Activated CD4-positive, alpha-beta T cell treated with anti-CD3 and anti-CD28 coated beads, Interleukin-2, Interleukin-4, amounts not matched to agents 100 ng/mL and 50 ng/mL, durations not matched to agents 16 hours and 8 hours (primary cell): ENCODE data around the gene ARHGEF28.
A peak's percentile ranks its signal among the peaks of the same experiment; 100 is the strongest.

Source experiments
- DNase-seq: peaks from one replicate; pipeline ENCODE4 v3.0.0-alpha.2; 2020; ENCODE audit warnings: low spot score

Gene ARHGEF28

DNA sequence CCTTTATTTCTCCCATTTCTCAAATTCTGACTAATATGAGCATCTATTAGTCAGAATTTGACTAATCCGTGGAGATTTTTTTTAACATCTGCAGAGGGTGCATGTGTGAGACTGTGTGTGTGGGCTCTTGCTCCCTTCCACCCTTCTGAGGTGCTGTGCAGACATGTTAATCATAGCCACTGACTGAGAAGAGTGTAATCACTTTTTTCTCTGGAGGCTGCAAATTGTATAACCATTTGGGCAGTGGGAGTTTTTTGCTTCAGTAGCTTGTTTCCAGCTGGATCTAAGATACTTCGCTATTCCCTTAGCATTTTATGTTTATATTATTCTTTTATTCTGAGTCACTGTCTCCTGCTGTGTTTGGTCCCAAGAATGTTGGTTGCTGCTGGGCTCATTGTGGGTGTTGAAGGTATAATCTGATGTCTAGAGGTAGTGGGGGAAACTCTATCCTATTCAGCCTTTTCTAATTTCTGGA, 66.2 kb downstream of the ARHGEF28 start:
- peak; percentile 9 for DNase-seq

GRCh38 chr5:73692981-73693380, 67.0 kb downstream of the ARHGEF28 start:
- DNase-seq, result no peak

GRCh38 chr5:73693573-73694061, 67.6 kb downstream of the ARHGEF28 start:
- no peak for DNase-seq

- peak; percentile 33 for DNase-seq
These were observed 68.1 kb downstream of the ARHGEF28 start for GRCh38 chr5:73694089-73694488.

DNA sequence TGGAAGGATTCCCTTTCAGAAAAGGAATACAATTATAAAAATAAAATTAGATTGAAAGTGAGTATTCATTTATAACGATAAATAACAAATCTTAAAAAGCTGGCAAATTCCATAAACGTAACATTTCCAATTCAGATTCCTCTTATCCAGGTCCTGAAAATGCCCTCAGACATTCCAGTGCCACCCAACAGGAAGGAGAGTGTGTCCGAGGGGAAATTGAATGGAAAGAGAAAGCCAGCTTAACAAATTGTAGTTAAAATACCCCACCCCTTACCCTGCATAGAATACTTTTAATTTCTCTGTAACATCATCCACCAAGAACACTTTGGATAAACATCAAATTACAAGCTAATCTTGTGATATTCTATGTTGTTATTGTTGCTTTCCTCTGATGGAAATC, 72.0 kb downstream of the ARHGEF28 start:
- DNase-seq, result no peak

GRCh38 chr5:73701566-73701965, 75.6 kb downstream of the ARHGEF28 start:
- DNase-seq, result no peak

- DNase-seq, result no peak
These were observed 76.5 kb downstream of the ARHGEF28 start for GRCh38 chr5:73702534-73702933.

- no peak for DNase-seq
These were observed 77.0 kb downstream of the ARHGEF28 start for GRCh38 chr5:73702951-73703350.

DNA sequence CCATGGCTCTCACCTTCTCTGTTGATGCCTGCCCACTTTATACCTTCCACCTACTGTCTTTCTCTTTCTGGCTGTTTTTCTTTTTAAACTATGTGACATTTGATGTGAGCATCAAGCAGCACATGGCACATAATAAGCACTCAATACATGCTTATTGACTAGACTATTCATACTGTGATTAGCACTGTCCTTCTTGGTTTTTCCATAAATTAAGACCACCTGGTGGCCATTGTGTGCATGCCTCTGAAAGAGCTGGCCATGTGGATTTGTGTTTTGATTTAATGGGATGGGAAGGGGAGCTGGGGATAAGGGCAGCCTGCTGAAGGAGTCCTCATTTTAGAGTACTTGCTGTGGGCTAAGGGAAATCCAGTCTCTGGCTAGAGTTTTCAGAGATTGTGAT, 79.4 kb downstream of the ARHGEF28 start:
- DNase-seq, result no peak

- DNase-seq, result no peak
These were observed 81.0 kb downstream of the ARHGEF28 start for GRCh38 chr5:73706963-73707362.

DNA sequence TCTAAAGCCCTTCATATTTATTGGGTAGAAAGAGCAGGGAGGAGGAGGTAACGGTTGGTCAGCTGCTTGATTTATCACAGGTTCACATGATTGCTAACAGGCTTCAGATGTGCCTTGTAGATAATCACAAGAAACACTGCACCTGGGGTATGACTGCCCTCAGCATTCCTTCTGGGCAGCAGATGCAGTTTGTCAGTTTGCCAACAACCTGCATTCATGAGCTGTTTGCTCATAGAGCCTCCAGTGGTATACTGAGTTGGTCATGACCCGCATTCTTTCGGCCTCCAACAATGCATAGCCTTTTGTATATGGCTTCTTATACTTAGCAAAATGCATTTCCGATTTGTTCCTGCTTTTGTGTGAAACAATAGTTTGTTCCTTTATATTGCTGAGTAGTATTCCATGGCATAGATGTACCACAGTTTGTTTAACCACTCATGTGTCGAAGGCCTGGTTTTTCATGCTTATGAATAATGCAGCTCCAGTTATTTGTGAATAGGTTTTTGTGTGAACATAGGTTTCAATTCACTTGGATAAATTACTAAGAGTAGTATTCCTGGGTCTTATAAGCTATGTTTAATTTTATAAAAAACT, 83.6 kb downstream of the ARHGEF28 start:
- DNase-seq, result no peak

DNA sequence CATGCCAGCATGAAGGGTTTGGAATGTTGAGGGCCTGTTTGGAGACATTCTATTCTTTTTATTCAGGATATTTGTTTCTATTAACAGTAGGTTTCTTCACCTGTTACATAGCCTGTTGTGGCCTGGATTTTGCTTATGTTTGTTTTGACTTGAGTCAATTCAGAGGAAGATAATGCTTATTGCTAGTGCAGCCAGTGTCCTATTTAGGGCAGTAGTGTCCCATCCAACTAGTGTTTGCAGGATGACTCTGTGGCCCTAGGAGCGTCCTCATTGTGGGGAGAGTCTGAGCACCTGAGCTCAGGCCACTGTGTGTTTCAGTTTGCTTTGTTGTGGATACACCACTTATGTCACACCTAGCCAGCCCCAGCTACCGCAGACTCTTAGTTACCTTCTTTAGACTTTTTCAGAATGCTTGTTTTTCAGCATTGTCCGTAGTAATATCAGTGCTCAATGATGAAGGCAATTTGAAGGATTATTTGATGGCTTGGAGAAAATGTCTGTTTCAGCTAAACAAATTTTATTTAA, 90.3 kb downstream of the ARHGEF28 start:
- DNase-seq, result no peak

- no peak for DNase-seq
These were observed 92.8 kb downstream of the ARHGEF28 start for GRCh38 chr5:73718762-73719161.

- no peak for DNase-seq
These were observed 93.6 kb downstream of the ARHGEF28 start for GRCh38 chr5:73719632-73720031.

- no peak for DNase-seq
These were observed 96.2 kb downstream of the ARHGEF28 start for GRCh38 chr5:73722231-73722630.

GRCh38 chr5:73726071-73726470, 100.1 kb downstream of the ARHGEF28 start:
- no peak for DNase-seq

DNA sequence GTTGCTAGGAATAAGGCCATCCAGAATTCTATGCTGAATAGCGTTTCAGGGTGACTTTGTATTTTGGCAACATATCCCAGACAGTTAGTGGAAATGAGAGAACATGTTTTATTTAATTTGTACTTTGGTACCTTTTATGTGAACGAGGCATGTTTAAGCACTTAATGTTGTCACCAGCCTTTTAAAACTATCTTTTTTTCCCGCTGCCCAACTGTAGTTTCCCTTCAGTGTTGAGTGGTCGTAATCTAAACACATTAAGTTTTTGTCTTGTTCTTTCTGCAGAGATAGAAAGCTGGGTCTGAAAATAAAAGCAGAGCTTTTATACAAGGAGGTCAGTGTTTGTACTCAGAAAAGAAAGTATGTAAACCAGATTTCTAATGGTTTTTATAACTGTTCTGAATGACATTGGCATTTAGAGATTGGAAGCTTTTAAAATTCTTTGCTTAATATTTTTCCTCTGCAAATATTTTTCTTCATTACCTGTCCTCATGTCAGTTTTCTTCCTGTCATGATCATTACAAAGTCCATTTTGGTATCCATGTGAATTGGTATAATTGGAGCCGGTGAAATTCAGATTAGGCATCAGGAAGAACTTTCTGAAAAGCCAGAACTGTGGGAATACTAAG, 100.7 kb downstream of the ARHGEF28 start:
- DNase-seq, result no peak

- no peak for DNase-seq
These were observed 101.5 kb downstream of the ARHGEF28 start for GRCh38 chr5:73727470-73727869.

- DNase-seq, result no peak
These were observed 102.7 kb downstream of the ARHGEF28 start for GRCh38 chr5:73728493-73729273.

DNA sequence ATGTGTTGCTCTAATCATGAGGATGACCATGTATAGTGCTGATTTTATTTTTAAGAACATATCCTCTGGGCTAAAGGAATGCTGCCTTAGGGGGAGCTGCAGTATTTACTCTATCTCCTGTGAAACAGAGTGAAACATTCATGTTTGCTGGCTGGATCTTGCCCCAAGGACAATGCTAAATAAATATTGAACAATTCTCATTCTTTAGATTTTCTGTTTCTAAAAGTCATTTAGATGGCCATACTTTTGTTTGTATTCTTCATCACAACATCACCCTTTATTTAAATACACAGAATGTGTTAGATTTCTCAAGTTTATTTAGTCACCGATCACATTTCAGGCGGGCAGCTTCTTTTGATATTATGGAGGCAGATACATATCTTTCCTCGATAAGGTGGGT, 103.3 kb downstream of the ARHGEF28 start:
- no peak for DNase-seq

- no peak for DNase-seq
These were observed 106.0 kb downstream of the ARHGEF28 start for GRCh38 chr5:73732045-73732444.

GRCh38 chr5:73733219-73733618, 107.2 kb downstream of the ARHGEF28 start:
- DNase-seq, result no peak
